Psoas muscle (tissue), 8 donors: Measurements from ENCODE around the gene RAB27A. TPM values are rescaled to one million over a fixed set of nuclear protein-coding genes. Genes with fewer than 3 reads are reported as not detected.

Source experiments
- ATAC-seq, 4 donors: fragments of 200-7000 bp; cut with Tn5 transposase; one replicate each; pipeline ENCODE4 v1.9.1; 2020; ENCODE audit warnings: moderate library complexity in 3 of 4, mild to moderate bottlenecking in 2 of 4
- DNase-seq, 2 donors: peaks; one replicate each; pipeline ENCODE4 v3.0.0-alpha.2; 2020
- H3K27ac ChIP-seq: fragments of 200-600 bp; one replicate; pipeline ENCODE4 v1.8.0; 2022
- H3K27me3 ChIP-seq, 3 donors: fragments of 200-600 bp in 1 of 3; one replicate each; pipeline versions ENCODE4 v1.6.1 to v1.8.0; 2013 to 2022; ENCODE audit warnings: low read length in 2 of 3, mild to moderate bottlenecking in 2 of 3, moderate library complexity in 1 of 3; ENCODE audit not compliant: insufficient read depth in 3 of 3
- H3K36me3 ChIP-seq, 2 donors: fragments of 200-600 bp in 1 of 2; one replicate each; pipeline versions ENCODE4 v1.6.1 to v1.8.0; 2013 to 2022; ENCODE audit warnings: low read depth in 1 of 2, mild to moderate bottlenecking in 1 of 2, moderate library complexity in 1 of 2; ENCODE audit not compliant: insufficient read depth in 1 of 2
- H3K4me1 ChIP-seq: fragments of 200-600 bp; one replicate; pipeline ENCODE4 v1.8.0; 2022
- H3K4me3 ChIP-seq: fragments of 200-600 bp; one replicate; pipeline ENCODE4 v1.8.0; 2022; ENCODE audit warnings: mild to moderate bottlenecking
- H3K9me3 ChIP-seq: fragments of 200-600 bp; one replicate; pipeline ENCODE4 v1.8.0; 2022
- WGBS, 3 donors: extraction: QIAGEN DNeasy Blood & Tissue Kit; methylation state at CpG; one replicate each; pipeline versions ENCODE4 v1.1.6 to v1.1.7; 2013; 5-methylcytosine and 5-hydroxymethylcytosine counted together
- intact Hi-C, 2 donors: fragments of 100-400 bp; cut with DNase I; formaldehyde crosslinking; loops; one replicate each; pipeline versions ENCODE4 v1.11.0 to v1.14.2; 2022
- polyA plus RNA-seq, 3 donors: library from polyadenylated mRNA; stranded (reverse); fragments of 200-250 nt; gene quantifications; one replicate each; pipeline ENCODE4 v1.2.3, GENCODE V29; 2013
- total RNA-seq, 4 donors: library from RNA; stranded (reverse); fragmentation: NEBNext Ultra II Directional in 2 of 4; extraction: Animal tissue kit (Norgen Biotek cat#: 25700) in 2 of 4; gene quantifications; one replicate each; pipeline versions ENCODE4 v1.2.1 to v1.2.4, GENCODE V29; 2021 to 2023
- TF ChIP-seq, protein P1 (sequence below): fragments of 200-600 bp; IDR thresholded peaks from one replicate; pipeline ENCODE4 v1.8.0; 2022; ENCODE audit warnings: antibody characterized with exemption
- donor health status: healthy with polysubstance abuse.
- donor health status: DM: no; HTN: no; CAD: no; lungs with moderate emphysema.
- donor health status: Bipolar disorder and iron deficiency.
- donor health status: healthy.
- donor health status: DM: yes; HTN: yes; CAD: no.
- donor health status: DM: no; HTN: no; CAD: no.
- donor health status: DM: no; HTN: no; CAD: no.
- donor health status: DM: yes; HTN: yes; CAD: no.

RAB27A gene
- total and polyA plus RNA-seq, 7 donors, result 1.2 to 5.4 (median 2.3) TPM

DNA sequence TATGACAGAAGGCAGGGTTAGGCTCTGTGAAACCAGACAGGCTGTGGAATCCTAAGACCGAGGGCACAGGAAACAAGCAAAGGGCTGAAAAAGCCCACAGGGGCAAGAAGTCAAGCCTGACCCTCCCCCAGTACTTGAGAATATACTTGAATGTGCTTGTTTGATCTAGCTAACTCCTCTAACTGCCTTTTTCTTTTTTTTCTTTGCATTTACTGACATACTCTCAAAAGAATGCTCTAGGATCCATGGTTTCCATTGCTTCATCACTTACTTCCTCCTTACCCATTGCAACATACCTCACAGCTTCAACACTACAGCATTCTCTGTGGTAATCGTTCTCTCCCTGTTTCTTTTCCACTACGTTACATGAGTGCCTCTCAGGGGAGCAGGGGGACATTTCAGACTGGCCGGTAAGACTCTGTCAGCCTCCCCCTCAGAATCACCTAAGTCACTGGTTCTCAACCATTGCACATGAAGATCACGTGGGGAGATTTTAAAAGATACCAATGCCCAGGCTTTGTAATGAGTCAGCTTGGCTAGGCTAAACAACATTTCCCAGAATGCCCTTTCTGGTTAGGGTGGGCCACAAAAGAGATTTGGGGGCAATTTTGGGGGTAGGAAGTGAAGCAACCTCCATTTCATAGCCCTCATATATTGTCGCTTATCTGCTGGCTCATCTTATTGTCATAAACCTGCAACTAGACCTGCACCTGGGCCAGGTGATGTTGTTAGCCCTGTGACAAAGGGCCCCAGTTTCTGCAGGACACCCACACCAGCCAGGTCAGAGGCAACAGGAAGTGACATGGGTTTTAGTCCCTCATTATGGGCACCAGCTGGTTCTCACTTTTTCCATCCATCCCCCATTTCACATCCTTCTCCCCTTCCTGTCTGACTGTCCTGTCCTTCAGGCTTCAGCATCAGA lies 68.3 kb downstream of the RAB27A start:
- WGBS, 3 donors, result 72 to 80% (median 78%) methylated on average over 6 of the region's 6 CpGs
- Histone ChIP-seq H3K27me3 (no peaks in the 10 kb centered on the region), H3K9me3 (no peaks in the 10 kb centered on the region), H3K4me3 (no peak overlapping the region), H3K4me1 (no peaks in the 10 kb centered on the region), H3K27ac (no peak overlapping the region), H3K36me3 (no peaks in the 10 kb centered on the region)
- intact Hi-C loops, result loop anchor here in 1 of 2 donors (5.0 kb wide), 1 partner anchor 61 kb away; no protein-coding TSS in a partner anchor
- ATAC-seq (peak in 2 of 4 donors; percentile 42 to 48), DNase-seq (no peak)
- TF ChIP-seq, protein P1, sequence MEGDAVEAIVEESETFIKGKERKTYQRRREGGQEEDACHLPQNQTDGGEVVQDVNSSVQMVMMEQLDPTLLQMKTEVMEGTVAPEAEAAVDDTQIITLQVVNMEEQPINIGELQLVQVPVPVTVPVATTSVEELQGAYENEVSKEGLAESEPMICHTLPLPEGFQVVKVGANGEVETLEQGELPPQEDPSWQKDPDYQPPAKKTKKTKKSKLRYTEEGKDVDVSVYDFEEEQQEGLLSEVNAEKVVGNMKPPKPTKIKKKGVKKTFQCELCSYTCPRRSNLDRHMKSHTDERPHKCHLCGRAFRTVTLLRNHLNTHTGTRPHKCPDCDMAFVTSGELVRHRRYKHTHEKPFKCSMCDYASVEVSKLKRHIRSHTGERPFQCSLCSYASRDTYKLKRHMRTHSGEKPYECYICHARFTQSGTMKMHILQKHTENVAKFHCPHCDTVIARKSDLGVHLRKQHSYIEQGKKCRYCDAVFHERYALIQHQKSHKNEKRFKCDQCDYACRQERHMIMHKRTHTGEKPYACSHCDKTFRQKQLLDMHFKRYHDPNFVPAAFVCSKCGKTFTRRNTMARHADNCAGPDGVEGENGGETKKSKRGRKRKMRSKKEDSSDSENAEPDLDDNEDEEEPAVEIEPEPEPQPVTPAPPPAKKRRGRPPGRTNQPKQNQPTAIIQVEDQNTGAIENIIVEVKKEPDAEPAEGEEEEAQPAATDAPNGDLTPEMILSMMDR, result no peak

- TF ChIP-seq, protein P1, result no peak
- Histone ChIP-seq H3K4me3 (no peak overlapping the region), H3K4me1 (no peaks in the 10 kb centered on the region), H3K36me3 (no peaks in the 10 kb centered on the region), H3K27ac (no peak overlapping the region), H3K9me3 (no peaks in the 10 kb centered on the region), H3K27me3 (no peaks in the 10 kb centered on the region)
- ATAC-seq, result no peak
- DNase-seq, result no peak
- intact Hi-C loops, result loop anchor here in 1 of 2 donors (5.0 kb wide), 1 partner anchor 62 kb away; no protein-coding TSS in a partner anchor
Observed at GRCh38 chr15:55220606-55221005, 69.0 kb downstream of the RAB27A start.

- no peak overlapping the region for H3K27ac ChIP-seq
- H3K4me1 ChIP-seq, result no peaks in the 10 kb centered on the region
- no peak for ATAC-seq
- H3K36me3 ChIP-seq, result no peaks in the 10 kb centered on the region
- DNase-seq, result no peak
- H3K27me3 ChIP-seq, result no peaks in the 10 kb centered on the region
- TF ChIP-seq, protein P1, result no peak
- no peak overlapping the region for H3K4me3 ChIP-seq
- intact Hi-C loops, result loop anchor here (5.0 kb wide), 3 partner anchors 74 to 219 kb away; no protein-coding TSS in a partner anchor
- no peaks in the 10 kb centered on the region for H3K9me3 ChIP-seq
- 64 to 75% (median 71%) methylated on average over 2 of the region's 2 CpGs for WGBS, 3 donors
Observed at GRCh38 chr15:55218056-55218455, 71.6 kb downstream of the RAB27A start.

DNA sequence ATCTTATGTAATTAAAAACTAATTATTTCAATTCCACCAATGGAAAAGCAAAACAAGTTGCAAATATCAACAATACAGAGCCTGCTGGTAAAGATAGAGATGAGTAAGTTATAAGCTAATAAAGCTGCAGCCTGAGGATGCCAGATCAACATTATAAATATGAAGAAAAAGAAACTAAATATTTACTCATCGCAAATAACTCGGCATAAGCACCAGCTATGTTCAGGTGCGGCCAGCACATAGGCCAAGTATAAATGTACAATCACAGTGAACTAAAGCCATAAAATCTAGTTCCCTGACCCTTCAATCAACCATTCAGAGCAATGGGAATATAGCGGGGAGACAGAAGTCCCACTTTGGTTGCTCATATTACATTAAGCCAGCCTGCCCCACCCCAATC lies 85.1 kb downstream of the RAB27A start:
- H3K36me3 ChIP-seq, result no peaks in the 10 kb centered on the region
- H3K4me1 ChIP-seq, result no peaks in the 10 kb centered on the region
- ATAC-seq (no peak), DNase-seq (no peak)
- TF ChIP-seq, protein P1, result no peak
- intact Hi-C loops, result no loop called here
- no peaks in the 10 kb centered on the region for H3K9me3 ChIP-seq
- H3K27ac ChIP-seq, result no peak overlapping the region
- H3K4me3 ChIP-seq, result no peak overlapping the region
- 86 to 97% (median 95%) methylated on average over 4 of the region's 4 CpGs for WGBS, 3 donors
- H3K27me3 ChIP-seq, result no peaks in the 10 kb centered on the region
